ENCODE data around the gene FAM200A. TPM values are rescaled to one million over a fixed set of nuclear protein-coding genes. Genes with fewer than 3 reads are reported as not detected.

The FAM200A gene
- total and polyA plus RNA-seq, 2 of the 8 experiments (the other 6 are each of a cell fraction or from before 2014, with no cell fraction given), result 4.3 to 7.5 TPM

DNA sequence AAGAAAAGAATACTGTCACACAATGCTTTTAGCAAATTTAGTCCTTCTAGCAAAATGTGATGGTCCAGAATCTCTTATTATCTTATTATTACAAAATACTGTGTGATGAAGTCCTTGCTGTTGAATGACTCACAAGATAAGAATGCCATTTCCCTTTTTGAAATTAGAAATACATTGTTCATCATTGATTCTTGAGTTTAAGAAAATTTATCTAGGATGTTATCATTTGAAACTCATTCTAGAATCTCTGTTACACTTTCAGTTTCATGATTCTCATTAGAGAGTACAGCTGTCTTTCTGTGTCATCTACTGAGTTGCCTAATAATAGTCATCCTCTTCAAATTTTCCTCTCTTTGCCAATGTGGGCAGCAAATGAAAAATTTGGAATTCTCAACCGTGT lies 37.9 kb downstream of the FAM200A start (continued):
- TF ChIP-seq RNF2 (IDR thresholded peaks at IDR 0.05; ENCODE audit: borderline replicate concordance, low read depth, low read length, missing control alignments, poor library complexity, severe bottlenecking) (no peak), EZH2 (IDR thresholded peaks at IDR 0.05; ENCODE audit: low read depth, low read length, severe bottlenecking) (no peak), CEBPB (IDR thresholded peaks at IDR 0.05; ENCODE audit: low read depth, low read length) (no peak), RBBP5 (IDR thresholded peaks at IDR 0.05; ENCODE audit: borderline replicate concordance, low read depth, low read length) (no peak)

Data from H1 (cell line).